Measurements from ENCODE around the gene MDK. TPM values are rescaled to one million over a fixed set of nuclear protein-coding genes. Genes with fewer than 3 reads are reported as not detected.

Gene MDK
- total RNA-seq, 1 experiment from 2014 or later, result 399 TPM

DNA sequence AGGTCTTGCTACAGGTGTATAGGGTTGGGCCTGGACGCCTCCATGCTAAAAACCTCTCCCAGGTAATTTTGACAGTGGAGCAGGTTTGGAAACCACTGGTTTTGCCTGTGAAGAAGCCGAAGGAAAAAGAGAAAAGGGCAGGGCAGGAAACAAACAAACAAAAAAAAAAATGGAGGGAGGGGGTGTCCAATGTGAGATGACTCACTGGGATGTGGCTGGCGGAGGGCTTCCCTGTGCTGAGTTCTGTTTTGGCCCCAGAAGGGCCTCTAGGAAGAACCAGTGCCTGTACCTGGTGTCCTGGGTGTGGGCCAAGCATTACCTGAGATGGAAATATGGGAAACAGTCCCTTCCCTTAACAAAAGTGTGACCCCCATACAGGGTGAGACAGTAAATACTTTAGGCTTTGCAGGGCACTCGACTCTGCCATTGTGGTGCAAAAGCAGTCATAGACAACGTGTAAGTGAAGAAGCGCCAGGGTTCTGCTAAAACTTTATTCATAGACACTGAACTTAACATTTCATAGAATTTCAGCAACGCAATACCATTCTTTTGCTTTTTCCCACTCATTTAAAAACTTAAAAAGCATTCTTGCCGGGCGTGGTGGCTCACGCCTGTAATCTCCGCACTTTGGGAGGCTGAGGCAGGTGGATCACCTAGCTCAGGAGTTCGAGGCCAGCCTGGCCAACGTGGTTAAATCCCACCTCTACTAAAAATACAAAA is 43.7 kb upstream of the MDK start:
- no TSS peak for BruUV-seq (replicated peaks)
- Histone ChIP-seq H3K4me3 (no peak overlapping the region), H3F3A (ENCODE audit: insufficient read depth, low read depth) (peaks cover 55% of the 10 kb centered on the region)

GRCh38 chr11:46338636-46338987 is 42.9 kb upstream of the MDK start:
- peak in 1 of 2 experiments; percentile 88 for DNase-seq
- no peaks in the 10 kb centered on the region for H3K79me2 ChIP-seq (ENCODE audit: low read depth)
- no peaks in the 10 kb centered on the region for H3K36me3 ChIP-seq (ENCODE audit: low read depth)
- peaks cover 55% of the 10 kb centered on the region for H3F3A ChIP-seq (ENCODE audit: insufficient read depth, low read depth)
- H3K4me2 ChIP-seq, result peak overlapping the region; percentile 86
- H3K9me2 ChIP-seq (ENCODE audit: insufficient read depth), result no peaks in the 10 kb centered on the region
- no peaks in the 10 kb centered on the region for H3K9me3 ChIP-seq (ENCODE audit: insufficient read depth, low read depth)
- intact Hi-C loops (cut with micrococcal nuclease; ENCODE audit: unreplicated experiment), result no loop called here
- peak overlapping the region; percentile 79 for H3K27ac ChIP-seq
- TF ChIP-seq, protein P1, sequence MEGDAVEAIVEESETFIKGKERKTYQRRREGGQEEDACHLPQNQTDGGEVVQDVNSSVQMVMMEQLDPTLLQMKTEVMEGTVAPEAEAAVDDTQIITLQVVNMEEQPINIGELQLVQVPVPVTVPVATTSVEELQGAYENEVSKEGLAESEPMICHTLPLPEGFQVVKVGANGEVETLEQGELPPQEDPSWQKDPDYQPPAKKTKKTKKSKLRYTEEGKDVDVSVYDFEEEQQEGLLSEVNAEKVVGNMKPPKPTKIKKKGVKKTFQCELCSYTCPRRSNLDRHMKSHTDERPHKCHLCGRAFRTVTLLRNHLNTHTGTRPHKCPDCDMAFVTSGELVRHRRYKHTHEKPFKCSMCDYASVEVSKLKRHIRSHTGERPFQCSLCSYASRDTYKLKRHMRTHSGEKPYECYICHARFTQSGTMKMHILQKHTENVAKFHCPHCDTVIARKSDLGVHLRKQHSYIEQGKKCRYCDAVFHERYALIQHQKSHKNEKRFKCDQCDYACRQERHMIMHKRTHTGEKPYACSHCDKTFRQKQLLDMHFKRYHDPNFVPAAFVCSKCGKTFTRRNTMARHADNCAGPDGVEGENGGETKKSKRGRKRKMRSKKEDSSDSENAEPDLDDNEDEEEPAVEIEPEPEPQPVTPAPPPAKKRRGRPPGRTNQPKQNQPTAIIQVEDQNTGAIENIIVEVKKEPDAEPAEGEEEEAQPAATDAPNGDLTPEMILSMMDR (conservative IDR thresholded peaks at IDR 0.05), result no peak
- no peak for TF ChIP-seq EZH2 (IDR thresholded peaks at IDR 0.05; ENCODE audit: low read depth)
- CTCF ChIA-PET, result interaction anchor here (0.7 kb wide), 1 partner anchor 104 kb away, joined by 6 read pairs; no protein-coding TSS in a partner anchor
- H3K4me1 ChIP-seq (replicated peaks; ENCODE audit: insufficient read depth), result peaks cover 73% of the 10 kb centered on the region
- peak overlapping the region; percentile 49 for H3K4me3 ChIP-seq
- peak overlapping the region; percentile 68 for H2AFZ ChIP-seq
- H4K20me1 ChIP-seq (ENCODE audit: insufficient read depth), result no peaks in the 10 kb centered on the region
- H3K27me3 ChIP-seq (ENCODE audit: insufficient read depth, low read depth), result no peaks in the 10 kb centered on the region
- POLR2A ChIA-PET (ENCODE audit: unreplicated experiment), result no interaction called here
- no TSS peak for BruUV-seq (replicated peaks)

More for the DNA sequence above, 43.7 kb upstream of the MDK start:
- Histone ChIP-seq H4K20me1 (ENCODE audit: insufficient read depth) (no peaks in the 10 kb centered on the region), H3K27ac (peak overlapping the region; percentile 79), H3K9me2 (ENCODE audit: insufficient read depth) (no peaks in the 10 kb centered on the region), H3K27me3 (ENCODE audit: insufficient read depth, low read depth) (no peaks in the 10 kb centered on the region), H2AFZ (no peak overlapping the region), H3K4me2 (peak overlapping the region; percentile 86), H3K36me3 (ENCODE audit: low read depth) (no peaks in the 10 kb centered on the region), H3K79me2 (ENCODE audit: low read depth) (no peaks in the 10 kb centered on the region), H3K4me1 (replicated peaks; ENCODE audit: insufficient read depth) (peaks cover 64% of the 10 kb centered on the region), H3K9me3 (ENCODE audit: insufficient read depth, low read depth) (no peaks in the 10 kb centered on the region)
- ChIA-PET CTCF (no interaction called here), POLR2A (ENCODE audit: unreplicated experiment) (interaction anchor here (0.7 kb wide), 1 partner anchor 42 kb away, joined by 16 read pairs; no protein-coding TSS in a partner anchor)
- TF ChIP-seq, protein P1 (conservative IDR thresholded peaks at IDR 0.05), result no peak
- TF ChIP-seq EZH2 (IDR thresholded peaks at IDR 0.05; ENCODE audit: low read depth), result no peak
- intact Hi-C loops (cut with micrococcal nuclease; ENCODE audit: unreplicated experiment), result no loop called here
- peak in 1 of 2 experiments; percentile 79 for DNase-seq

DNA sequence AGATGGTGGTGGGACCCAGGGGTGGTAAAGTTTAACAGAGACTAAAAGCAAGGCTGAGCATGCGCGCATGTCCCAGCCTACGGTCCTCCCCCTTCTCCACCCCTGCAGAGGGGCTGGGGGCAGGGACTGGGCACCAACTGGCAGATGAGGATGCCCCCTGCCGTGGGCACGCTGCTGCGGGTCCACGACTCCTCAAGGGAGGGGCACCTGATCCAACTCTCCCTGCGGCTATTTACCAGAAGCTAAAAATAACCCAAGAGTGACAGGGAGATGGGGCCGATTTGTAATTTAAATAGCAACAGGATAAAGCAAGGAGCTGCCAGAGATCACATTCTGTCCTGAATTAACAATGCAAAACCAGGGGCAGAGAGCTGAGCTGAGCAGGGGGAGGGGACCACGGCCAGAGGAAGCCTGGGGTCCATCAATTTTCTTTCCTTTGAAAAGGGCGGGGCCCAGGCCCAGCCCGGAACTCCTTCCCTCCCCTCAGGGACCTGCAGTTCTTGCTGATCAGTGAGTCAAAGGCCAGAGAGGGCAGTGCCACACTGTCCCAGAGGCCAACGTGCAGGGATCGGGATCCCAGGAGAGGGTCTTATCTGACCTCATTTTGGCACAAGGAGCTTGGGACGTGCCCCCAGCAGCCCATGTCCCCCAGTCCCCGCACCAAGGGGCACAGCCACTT is 42.3 kb upstream of the MDK start:
- POLR2A ChIA-PET (ENCODE audit: unreplicated experiment), result interaction anchor here (0.6 to 1.1 kb wide), 2 partner anchors 49 to 100 kb away, joined by 3 read pairs; no protein-coding TSS in a partner anchor
- no peaks in the 10 kb centered on the region for H3K27me3 ChIP-seq (ENCODE audit: insufficient read depth, low read depth)
- intact Hi-C loops (cut with micrococcal nuclease; ENCODE audit: unreplicated experiment), result no loop called here
- no TSS peak for BruUV-seq (replicated peaks)
- H3F3A ChIP-seq (ENCODE audit: insufficient read depth, low read depth), result peaks cover 52% of the 10 kb centered on the region
- H3K4me1 ChIP-seq (replicated peaks; ENCODE audit: insufficient read depth), result peaks cover 77% of the 10 kb centered on the region
- peak overlapping the region; percentile 68 for H2AFZ ChIP-seq
- H3K9me2 ChIP-seq (ENCODE audit: insufficient read depth), result no peaks in the 10 kb centered on the region
- H3K36me3 ChIP-seq (ENCODE audit: low read depth), result no peaks in the 10 kb centered on the region
- peak; percentile 64 to 81 for DNase-seq
- TF ChIP-seq, protein P1 (conservative IDR thresholded peaks at IDR 0.05), result 0 out of 2 replicates have a peak, but pooled peaks have one; percentile 25
- TF ChIP-seq EZH2 (IDR thresholded peaks at IDR 0.05; ENCODE audit: low read depth), result no peak
- peak overlapping the region; percentile 79 for H3K27ac ChIP-seq
- no peaks in the 10 kb centered on the region for H3K9me3 ChIP-seq (ENCODE audit: insufficient read depth, low read depth)
- peak overlapping the region; percentile 49 for H3K4me3 ChIP-seq
- H4K20me1 ChIP-seq (ENCODE audit: insufficient read depth), result no peaks in the 10 kb centered on the region
- no peaks in the 10 kb centered on the region for H3K79me2 ChIP-seq (ENCODE audit: low read depth)
- CTCF ChIA-PET, result interaction anchor here (0.6 to 1.1 kb wide), 4 partner anchors 9 to 322 kb away, joined by 3 to 10 read pairs (median 4); no protein-coding TSS in a partner anchor
- peak overlapping the region; percentile 86 for H3K4me2 ChIP-seq
